Naive B cell (primary cell): ENCODE measurements around the gene FAM90A26. TPM values are rescaled to one million over a fixed set of nuclear protein-coding genes. Genes with fewer than 3 reads are reported as not detected.
"Not testable (repeated sequence)": the region's sequence is repeated elsewhere in the genome, so short reads cannot be mapped to it uniquely, and the experiment has no call there.

ENCODE experiments used
- ATAC-seq, 2 donors: fragments of 150-1000 bp; cut with Tn5 transposase; 2 replicates each; pipeline ENCODE4 v1.10.0; 2021; ENCODE audit warnings: low read depth in 2 of 2, mild to moderate bottlenecking in 2 of 2, moderate library complexity in 2 of 2
- DNase-seq: peaks from one replicate; pipeline ENCODE4 v3.0.0; 2022
- H3K27ac Mint-ChIP-seq, 6 donors: one replicate each; pipeline ENCODE4 v1.8.0; 2020 to 2022; ENCODE audit warnings: mild to moderate bottlenecking in 6 of 6, mixed read lengths in 6 of 6, moderate library complexity in 5 of 6, inconsistent platforms in 2 of 6
- H3K27me3 Mint-ChIP-seq, 3 donors: one replicate each; pipeline ENCODE4 v1.8.0; 2021 to 2022; ENCODE audit warnings: mixed read lengths in 3 of 3, mild to moderate bottlenecking in 1 of 3
- H3K36me3 Mint-ChIP-seq, 2 donors: one replicate each; pipeline ENCODE4 v1.8.0; 2020 to 2022; ENCODE audit warnings: mixed read lengths in 2 of 2, inconsistent platforms in 1 of 2, mild to moderate bottlenecking in 1 of 2
- H3K4me1 Mint-ChIP-seq, 3 donors: one replicate each; pipeline ENCODE4 v1.8.0; 2020 to 2022; ENCODE audit warnings: mixed read lengths in 3 of 3, inconsistent platforms in 1 of 3, mild to moderate bottlenecking in 1 of 3, moderate library complexity in 1 of 3
- H3K4me3 Mint-ChIP-seq, 8 donors: one replicate each; pipeline ENCODE4 v1.8.0; 2020 to 2022; ENCODE audit warnings: mild to moderate bottlenecking in 8 of 8, mixed read lengths in 8 of 8, moderate library complexity in 8 of 8, inconsistent platforms in 2 of 8
- H3K9me3 Mint-ChIP-seq, 7 donors: one replicate each; pipeline ENCODE4 v1.8.0; 2020 to 2022; ENCODE audit warnings: mixed read lengths in 7 of 7, mild to moderate bottlenecking in 5 of 7, inconsistent platforms in 2 of 7, moderate library complexity in 1 of 7
- polyA plus RNA-seq, 6 donors: library from polyadenylated mRNA; unstranded; fragments of 300-500 nt; fragmentation: Illumina TruSeq; gene quantifications; one replicate each; pipeline ENCODE4 v1.2.3, GENCODE V29; 2021; ENCODE audit warnings: low read depth in 6 of 6

FAM90A26 gene
- polyA plus RNA-seq: not detected

- not testable (repeated sequence) for H3K36me3 Mint-ChIP-seq, ATAC-seq, H3K4me3 Mint-ChIP-seq, DNase-seq, H3K27me3 Mint-ChIP-seq, H3K27ac Mint-ChIP-seq, H3K4me1 Mint-ChIP-seq, H3K9me3 Mint-ChIP-seq
Observed at GRCh38 chr4:9169791-9170459, at the start of gene FAM90A26. TSS of gene FAM90A26 (plus strand) at chr4:9170409. CDS start at chr4:9173173, 2,764 bp downstream.

GRCh38 chr4:9122711-9123110 lies 47.5 kb upstream of the FAM90A26 start:
- H3K4me3 Mint-ChIP-seq, H3K36me3 Mint-ChIP-seq, ATAC-seq, DNase-seq, H3K9me3 Mint-ChIP-seq, H3K27ac Mint-ChIP-seq, H3K4me1 Mint-ChIP-seq: not testable (repeated sequence)
- H3K27me3 Mint-ChIP-seq: peaks cover 5 to 26% (median 17%) of the 10 kb centered on the region in 3 donors

- not testable (repeated sequence) for H3K4me3 Mint-ChIP-seq, ATAC-seq, H3K9me3 Mint-ChIP-seq, H3K36me3 Mint-ChIP-seq, H3K27ac Mint-ChIP-seq, H3K4me1 Mint-ChIP-seq
- peak; percentile 3 for DNase-seq
- H3K27me3 Mint-ChIP-seq: peaks cover 5 to 20% (median 17%) of the 10 kb centered on the region in 3 donors
Observed at GRCh38 chr4:9123572-9124007, 46.6 kb upstream of the FAM90A26 start.

- H3K4me1 Mint-ChIP-seq, H3K36me3 Mint-ChIP-seq, H3K4me3 Mint-ChIP-seq, H3K9me3 Mint-ChIP-seq, DNase-seq, H3K27ac Mint-ChIP-seq, ATAC-seq: not testable (repeated sequence)
- peaks cover 5 to 20% (median 17%) of the 10 kb centered on the region in 3 donors for H3K27me3 Mint-ChIP-seq
Observed at GRCh38 chr4:9125601-9126161, 44.5 kb upstream of the FAM90A26 start.

GRCh38 chr4:9131420-9131819 lies 38.8 kb upstream of the FAM90A26 start:
- DNase-seq, H3K27ac Mint-ChIP-seq, H3K27me3 Mint-ChIP-seq, ATAC-seq, H3K36me3 Mint-ChIP-seq, H3K4me1 Mint-ChIP-seq, H3K9me3 Mint-ChIP-seq, H3K4me3 Mint-ChIP-seq: not testable (repeated sequence)

GRCh38 chr4:9132849-9133248 lies 37.4 kb upstream of the FAM90A26 start:
- not testable (repeated sequence) for H3K4me3 Mint-ChIP-seq

GRCh38 chr4:9134011-9134410 lies 36.2 kb upstream of the FAM90A26 start:
- ATAC-seq, DNase-seq, H3K4me1 Mint-ChIP-seq, H3K36me3 Mint-ChIP-seq, H3K4me3 Mint-ChIP-seq, H3K27ac Mint-ChIP-seq, H3K27me3 Mint-ChIP-seq, H3K9me3 Mint-ChIP-seq: not testable (repeated sequence)

More at GRCh38 chr4:9132849-9133248, 37.4 kb upstream of the FAM90A26 start:
- H3K36me3 Mint-ChIP-seq, ATAC-seq, H3K9me3 Mint-ChIP-seq, DNase-seq, H3K27me3 Mint-ChIP-seq, H3K4me1 Mint-ChIP-seq, H3K27ac Mint-ChIP-seq: not testable (repeated sequence)

- not testable (repeated sequence) for ATAC-seq, H3K4me1 Mint-ChIP-seq, H3K27me3 Mint-ChIP-seq, DNase-seq, H3K27ac Mint-ChIP-seq, H3K4me3 Mint-ChIP-seq, H3K36me3 Mint-ChIP-seq, H3K9me3 Mint-ChIP-seq
Observed at GRCh38 chr4:9134556-9134955, 35.7 kb upstream of the FAM90A26 start.

GRCh38 chr4:9141050-9141449 lies 29.2 kb upstream of the FAM90A26 start:
- not testable (repeated sequence) for H3K4me1 Mint-ChIP-seq, DNase-seq, H3K4me3 Mint-ChIP-seq, H3K36me3 Mint-ChIP-seq, ATAC-seq, H3K27me3 Mint-ChIP-seq, H3K9me3 Mint-ChIP-seq
- peak overlapping the region in 1 of 6 donors; percentile 37 for H3K27ac Mint-ChIP-seq

- H3K4me3 Mint-ChIP-seq, ATAC-seq, H3K36me3 Mint-ChIP-seq, H3K27me3 Mint-ChIP-seq, H3K9me3 Mint-ChIP-seq, DNase-seq, H3K4me1 Mint-ChIP-seq: not testable (repeated sequence)
- peak overlapping the region in 1 of 6 donors; percentile 49 for H3K27ac Mint-ChIP-seq
Observed at GRCh38 chr4:9142786-9143185, 27.4 kb upstream of the FAM90A26 start.

- Mint-ChIP-seq H3K4me3 (no peak overlapping the region), H3K36me3 (no peaks in the 10 kb centered on the region), H3K4me1 (no peaks in the 10 kb centered on the region), H3K27ac (no peak overlapping the region), H3K27me3 (no peaks in the 10 kb centered on the region), H3K9me3 (no peaks in the 10 kb centered on the region)
- DNase-seq (no peak), ATAC-seq (no peak)
Observed at GRCh38 chr4:9143421-9144080, 26.7 kb upstream of the FAM90A26 start.

GRCh38 chr4:9146967-9147366 lies 23.2 kb upstream of the FAM90A26 start:
- H3K27me3 Mint-ChIP-seq: no peaks in the 10 kb centered on the region
- H3K4me3 Mint-ChIP-seq: no peak overlapping the region
- no peak for ATAC-seq
- H3K27ac Mint-ChIP-seq: no peak overlapping the region
- H3K4me1 Mint-ChIP-seq: peaks cover 0 to 3% (median 3%) of the 10 kb centered on the region in 3 donors
- H3K36me3 Mint-ChIP-seq: no peaks in the 10 kb centered on the region
- DNase-seq: no peak
- no peaks in the 10 kb centered on the region for H3K9me3 Mint-ChIP-seq

- H3K27me3 Mint-ChIP-seq, H3K36me3 Mint-ChIP-seq, H3K9me3 Mint-ChIP-seq, H3K4me3 Mint-ChIP-seq, ATAC-seq, DNase-seq, H3K27ac Mint-ChIP-seq, H3K4me1 Mint-ChIP-seq: not testable (repeated sequence)
Observed at GRCh38 chr4:9147368-9147767, 22.8 kb upstream of the FAM90A26 start.
